PFSK-1 (cell line): ENCODE results near the gene LIG4. TPM values are rescaled to one million over a fixed set of nuclear protein-coding genes. Genes with fewer than 3 reads are reported as not detected.

Experiments used
- FOXP2 ChIP-seq: optimal IDR thresholded peaks from 2 replicates; pipeline ENCODE3; 2011; ENCODE audit warnings: borderline replicate concordance, control low read depth, inconsistent platforms; ENCODE audit not compliant: insufficient read depth; ENCODE audit errors: extremely low read length, extremely low read depth
- POLR2AphosphoS5 ChIP-seq: IDR thresholded peaks from 2 replicates; pipeline ENCODE4 v1.6.1; 2012; ENCODE audit warnings: low read depth, mild to moderate bottlenecking, control low read depth, low read length, moderate library complexity
- REST ChIP-seq, 2 experiments: IDR thresholded peaks; 2 replicates each; pipeline versions ENCODE4 v1.6.1 to v1.8.0; 2011 to 2012; ENCODE audit warnings: low read depth in 2 of 2, low read length in 2 of 2, control low read depth in 1 of 2, inconsistent platforms in 1 of 2, mild to moderate bottlenecking in 1 of 2, moderate library complexity in 1 of 2; ENCODE audit not compliant: insufficient read depth in 1 of 2
- SIN3A ChIP-seq: IDR thresholded peaks from 2 replicates; pipeline ENCODE4 v1.6.1; 2012; ENCODE audit warnings: mild to moderate bottlenecking, low read length, moderate library complexity, borderline replicate concordance; ENCODE audit not compliant: insufficient read depth
- TAF1 ChIP-seq: IDR thresholded peaks from 2 replicates; pipeline ENCODE4 v1.6.1; 2012; ENCODE audit warnings: low read length, control low read depth, borderline replicate concordance; ENCODE audit not compliant: insufficient read depth
- polyA plus RNA-seq: library from polyadenylated mRNA; unstranded; fragments of >200 nt; gene quantifications from one replicate; pipeline ENCODE4 v1.2.1, GENCODE V29; 2012; ENCODE audit warnings: low read depth, missing spikeins; ENCODE audit not compliant: insufficient read length

The LIG4 gene
- 1.3 TPM for polyA plus RNA-seq

GRCh38 chr13:108215436-108215835 lies at the start of gene LIG4:
Gene LIG4, minus strand, starts transcription at chr13:108215536. Its CDS starts 4,268 bp downstream, at chr13:108211268.
- peak; percentile 66 for TF ChIP-seq POLR2AphosphoS5
- no peak for TF ChIP-seq SIN3A
- TF ChIP-seq FOXP2: peak; percentile 71
- TF ChIP-seq TAF1: no peak
- no peak for TF ChIP-seq REST (IDR thresholded peaks at IDR 0.05; ENCODE audit: insufficient read depth in 1 of 2, low read depth in 2 of 2, low read length in 2 of 2)

GRCh38 chr13:108263621-108264355 lies 48.5 kb upstream of the LIG4 start:
- TF ChIP-seq REST (IDR thresholded peaks at IDR 0.05; ENCODE audit: insufficient read depth in 1 of 2, low read depth in 2 of 2, low read length in 2 of 2) (no peak), SIN3A (no peak), FOXP2 (no peak), POLR2AphosphoS5 (no peak), TAF1 (no peak)

- TF ChIP-seq SIN3A (no peak), POLR2AphosphoS5 (no peak), REST (IDR thresholded peaks at IDR 0.05; ENCODE audit: insufficient read depth in 1 of 2, low read depth in 2 of 2, low read length in 2 of 2) (no peak), FOXP2 (no peak), TAF1 (no peak)
Measured at GRCh38 chr13:108257248-108257647, 41.9 kb upstream of the LIG4 start.

- TF ChIP-seq POLR2AphosphoS5: no peak
- TF ChIP-seq TAF1: no peak
- TF ChIP-seq FOXP2: no peak
- TF ChIP-seq REST (IDR thresholded peaks at IDR 0.05; ENCODE audit: insufficient read depth in 1 of 2, low read depth in 2 of 2, low read length in 2 of 2): no peak
- TF ChIP-seq SIN3A: no peak
Measured at GRCh38 chr13:108249150-108249549, 33.8 kb upstream of the LIG4 start.

- no peak for TF ChIP-seq REST (IDR thresholded peaks at IDR 0.05; ENCODE audit: insufficient read depth in 1 of 2, low read depth in 2 of 2, low read length in 2 of 2)
- TF ChIP-seq SIN3A: no peak
- TF ChIP-seq TAF1: no peak
- no peak for TF ChIP-seq POLR2AphosphoS5
- TF ChIP-seq FOXP2: no peak
Measured at GRCh38 chr13:108230377-108230776, 15.0 kb upstream of the LIG4 start.
